Natural killer cell (primary cell): Measurements from ENCODE around the gene KIF18A. TPM values are rescaled to one million over a fixed set of nuclear protein-coding genes. Genes with fewer than 3 reads are reported as not detected.

Source experiments
- ATAC-seq, 3 donors: fragments of 150-1000 bp in 2 of 3; fragments of 200-7000 bp in 1 of 3; cut with Tn5 transposase; 1 replicate in 1 of 3; 2 replicates in 2 of 3; pipeline ENCODE4 v1.10.0; 2021; ENCODE audit warnings: mild to moderate bottlenecking in 2 of 3, moderate library complexity in 2 of 3
- DNase-seq, 2 donors: peaks; one replicate each; pipeline versions ENCODE4 v3.0.0 to v3.0.0-alpha.2; 2013 to 2021; ENCODE audit warnings: mixed read lengths in 1 of 2
- H3K27ac ChIP-seq: one replicate; pipeline ENCODE4 v1.5.1; 2013; ENCODE audit warnings: mild to moderate bottlenecking, low read length
- H3K27me3 ChIP-seq: one replicate; pipeline ENCODE4 v1.6.1; 2013; ENCODE audit warnings: low read length; ENCODE audit not compliant: control insufficient read depth, insufficient read depth
- H3K36me3 ChIP-seq: one replicate; pipeline ENCODE4 v1.6.1; 2013; ENCODE audit warnings: low read length; ENCODE audit not compliant: control insufficient read depth, insufficient read depth
- H3K4me1 ChIP-seq: one replicate; pipeline ENCODE4 v1.6.1; 2013; ENCODE audit warnings: low read length; ENCODE audit not compliant: control insufficient read depth, insufficient read depth
- H3K4me3 ChIP-seq: one replicate; pipeline ENCODE4 v1.5.1; 2013; ENCODE audit warnings: low read length
- H3K9me3 ChIP-seq: one replicate; pipeline ENCODE4 v1.6.1; 2013; ENCODE audit warnings: low read length; ENCODE audit not compliant: control insufficient read depth, insufficient read depth
- H3K27ac Mint-ChIP-seq, 2 donors: one replicate each; pipeline ENCODE4 v1.8.0; 2022; ENCODE audit warnings: mild to moderate bottlenecking in 2 of 2, mixed read lengths in 2 of 2, moderate library complexity in 1 of 2
- H3K27me3 Mint-ChIP-seq, 2 donors: one replicate each; pipeline ENCODE4 v1.8.0; 2022; ENCODE audit warnings: low read depth in 2 of 2, mixed read lengths in 2 of 2
- H3K36me3 Mint-ChIP-seq: one replicate; pipeline ENCODE4 v1.8.0; 2022; ENCODE audit warnings: mixed read lengths
- H3K4me1 Mint-ChIP-seq, 2 donors: one replicate each; pipeline ENCODE4 v1.8.0; 2022; ENCODE audit warnings: mixed read lengths in 2 of 2
- H3K4me3 Mint-ChIP-seq: one replicate; pipeline ENCODE4 v1.8.0; 2022; ENCODE audit warnings: mild to moderate bottlenecking, moderate library complexity, mixed read lengths
- H3K9me3 Mint-ChIP-seq, 2 donors: one replicate each; pipeline ENCODE4 v1.8.0; 2022; ENCODE audit warnings: mixed read lengths in 2 of 2
- WGBS: methylation state at CpG from one replicate; pipeline ENCODE4 v1.1.7; 2013; ENCODE audit warnings: missing lambda C conversion rate; ENCODE audit not compliant: insufficient coverage; 5-methylcytosine and 5-hydroxymethylcytosine counted together
- intact Hi-C: fragments of 100-400 bp; cut with micrococcal nuclease; formaldehyde crosslinking; loops from one replicate; pipeline ENCODE4 v1.14.2; 2022
- total RNA-seq, 4 donors: library from RNA; stranded (reverse); fragments of 120-200 nt in 1 of 4; gene quantifications; one replicate each; pipeline versions ENCODE4 v1.2.3 to v1.2.4, GENCODE V29; 2013 to 2022
- TF ChIP-seq, protein P1 (sequence below): fragments of 200-600 bp; IDR thresholded peaks from one replicate; pipeline ENCODE4 v1.8.0; 2022; ENCODE audit warnings: antibody characterized with exemption

Gene KIF18A
- total RNA-seq, 3 donors from 2014 or later (not counting 1 experiment from before 2014, with no cell fraction given): 3.7 to 6.9 (median 5.5) TPM

DNA sequence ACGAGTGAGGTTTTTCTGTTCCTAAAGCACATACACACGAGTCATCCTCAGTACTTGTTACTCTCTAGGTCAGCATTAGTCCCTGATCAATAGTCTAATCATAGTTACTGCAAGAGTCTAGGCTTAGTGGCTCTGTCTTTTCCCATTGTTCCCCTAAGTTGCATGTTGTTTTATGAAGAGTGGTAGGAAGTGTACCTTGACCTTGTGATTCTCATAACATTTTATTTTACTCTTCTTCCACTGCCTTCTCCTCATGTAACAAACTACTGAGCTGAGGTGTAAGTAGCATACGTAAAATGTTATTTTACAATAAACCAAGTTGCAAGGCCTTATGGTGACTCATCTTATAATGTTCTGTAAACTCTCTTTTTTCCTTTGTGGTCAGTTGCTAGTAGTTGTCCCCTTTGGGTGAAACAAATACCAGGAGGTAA lies 15.2 kb upstream of the KIF18A start:
- H3K9me3 ChIP-seq: no peaks in the 10 kb centered on the region
- H3K4me3 ChIP-seq: no peak overlapping the region
- Mint-ChIP-seq H3K27ac (no peak overlapping the region), H3K4me3 (no peak overlapping the region), H3K36me3 (no peaks in the 10 kb centered on the region), H3K27me3 (no peaks in the 10 kb centered on the region), H3K9me3 (no peaks in the 10 kb centered on the region), H3K4me1 (peaks cover 0 to 4% of the 10 kb centered on the region in 2 donors)
- TF ChIP-seq, protein P1, sequence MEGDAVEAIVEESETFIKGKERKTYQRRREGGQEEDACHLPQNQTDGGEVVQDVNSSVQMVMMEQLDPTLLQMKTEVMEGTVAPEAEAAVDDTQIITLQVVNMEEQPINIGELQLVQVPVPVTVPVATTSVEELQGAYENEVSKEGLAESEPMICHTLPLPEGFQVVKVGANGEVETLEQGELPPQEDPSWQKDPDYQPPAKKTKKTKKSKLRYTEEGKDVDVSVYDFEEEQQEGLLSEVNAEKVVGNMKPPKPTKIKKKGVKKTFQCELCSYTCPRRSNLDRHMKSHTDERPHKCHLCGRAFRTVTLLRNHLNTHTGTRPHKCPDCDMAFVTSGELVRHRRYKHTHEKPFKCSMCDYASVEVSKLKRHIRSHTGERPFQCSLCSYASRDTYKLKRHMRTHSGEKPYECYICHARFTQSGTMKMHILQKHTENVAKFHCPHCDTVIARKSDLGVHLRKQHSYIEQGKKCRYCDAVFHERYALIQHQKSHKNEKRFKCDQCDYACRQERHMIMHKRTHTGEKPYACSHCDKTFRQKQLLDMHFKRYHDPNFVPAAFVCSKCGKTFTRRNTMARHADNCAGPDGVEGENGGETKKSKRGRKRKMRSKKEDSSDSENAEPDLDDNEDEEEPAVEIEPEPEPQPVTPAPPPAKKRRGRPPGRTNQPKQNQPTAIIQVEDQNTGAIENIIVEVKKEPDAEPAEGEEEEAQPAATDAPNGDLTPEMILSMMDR: no peak
- WGBS: 100% methylated on average over 1 of the region's 3 CpGs
- ATAC-seq: no peak
- intact Hi-C loops: no loop called here
- no peaks in the 10 kb centered on the region for H3K4me1 ChIP-seq
- no peaks in the 10 kb centered on the region for H3K36me3 ChIP-seq
- no peak overlapping the region for H3K27ac ChIP-seq
- no peaks in the 10 kb centered on the region for H3K27me3 ChIP-seq
- DNase-seq: no peak

DNA sequence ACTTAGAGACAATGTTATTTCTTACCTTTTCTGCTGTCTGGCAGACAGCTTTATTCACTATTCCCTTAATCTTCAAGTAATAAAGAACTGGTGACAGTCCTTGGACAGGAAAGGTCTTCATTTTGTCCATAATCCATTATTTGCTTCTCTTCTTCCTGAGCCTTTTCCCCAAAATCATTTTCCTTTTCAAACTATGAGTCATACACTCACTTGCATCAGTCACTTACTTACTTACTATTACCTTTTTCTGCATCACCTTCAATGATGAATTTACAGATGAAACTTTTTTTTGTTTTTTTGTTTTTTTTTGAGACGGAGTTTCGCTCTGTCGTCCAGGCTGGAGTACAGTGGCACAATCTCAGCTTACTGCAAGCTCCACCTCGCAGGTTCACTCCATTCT lies 9.8 kb upstream of the KIF18A start:
- Mint-ChIP-seq H3K4me3 (no peak overlapping the region), H3K4me1 (peaks cover 0 to under 1% of the 10 kb centered on the region in 2 donors), H3K27ac (no peak overlapping the region), H3K27me3 (no peaks in the 10 kb centered on the region), H3K36me3 (no peaks in the 10 kb centered on the region), H3K9me3 (no peaks in the 10 kb centered on the region)
- H3K4me1 ChIP-seq: no peaks in the 10 kb centered on the region
- ATAC-seq (no peak), DNase-seq (no peak)
- no peaks in the 10 kb centered on the region for H3K9me3 ChIP-seq
- intact Hi-C loops: no loop called here
- H3K36me3 ChIP-seq: peaks cover 8% of the 10 kb centered on the region
- no peak overlapping the region for H3K27ac ChIP-seq
- H3K27me3 ChIP-seq: no peaks in the 10 kb centered on the region
- no peak overlapping the region for H3K4me3 ChIP-seq
- TF ChIP-seq, protein P1: no peak
- 99% methylated on average over 4 of the region's 4 CpGs for WGBS

DNA sequence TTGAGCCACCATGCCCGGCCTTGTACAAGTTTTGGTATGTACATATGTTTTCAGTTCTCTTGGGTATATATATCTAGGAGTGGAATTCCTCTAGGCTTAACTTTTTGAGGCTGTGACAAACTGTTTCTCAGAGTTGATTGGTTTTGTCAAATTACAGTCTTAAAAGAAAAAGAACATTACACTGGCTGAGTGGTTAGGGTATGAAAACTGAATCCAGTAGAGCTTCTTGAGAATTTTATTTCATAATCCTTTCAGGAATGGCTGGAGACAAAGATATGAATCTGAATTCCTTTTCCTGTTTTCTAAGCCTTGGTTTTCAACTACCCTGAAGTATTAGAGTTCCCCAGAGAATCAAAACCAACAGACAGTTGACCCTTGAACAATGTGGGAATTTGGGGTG lies 6.8 kb upstream of the KIF18A start:
- DNase-seq (no peak), ATAC-seq (no peak)
- intact Hi-C loops: no loop called here
- Mint-ChIP-seq H3K27me3 (no peaks in the 10 kb centered on the region), H3K4me1 (peaks cover 27 to 28% of the 10 kb centered on the region in 2 donors), H3K27ac (no peak overlapping the region), H3K9me3 (no peaks in the 10 kb centered on the region), H3K36me3 (no peaks in the 10 kb centered on the region), H3K4me3 (no peak overlapping the region)
- Histone ChIP-seq H3K9me3 (no peaks in the 10 kb centered on the region), H3K4me3 (no peak overlapping the region), H3K27ac (no peak overlapping the region), H3K27me3 (no peaks in the 10 kb centered on the region), H3K4me1 (peaks cover 8% of the 10 kb centered on the region), H3K36me3 (peaks cover 8% of the 10 kb centered on the region)
- TF ChIP-seq, protein P1: no peak
- 95% methylated on average over 1 of the region's 1 CpG for WGBS

DNA sequence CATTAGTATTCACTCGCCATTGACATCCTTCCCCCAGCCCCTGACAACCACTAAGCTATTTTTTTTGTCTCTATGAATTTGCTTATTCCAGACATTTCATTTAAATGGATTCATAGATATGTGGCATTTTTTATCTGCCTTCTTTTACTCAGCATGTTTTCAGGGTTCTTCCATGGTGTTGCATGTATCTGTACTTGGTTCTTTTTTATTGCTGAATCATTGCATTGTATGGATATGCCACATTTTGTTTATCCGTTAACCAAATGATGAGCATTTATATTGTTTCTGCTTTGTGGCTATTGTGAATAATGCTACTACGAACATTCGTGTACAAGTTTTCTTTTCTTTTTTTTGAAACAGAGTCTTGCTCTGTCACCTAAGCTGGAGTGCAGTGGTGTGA lies 6.2 kb upstream of the KIF18A start:
- H3K9me3 ChIP-seq: no peaks in the 10 kb centered on the region
- no peak for DNase-seq
- Mint-ChIP-seq H3K27ac (no peak overlapping the region), H3K9me3 (no peaks in the 10 kb centered on the region), H3K4me1 (peaks cover 33 to 34% of the 10 kb centered on the region in 2 donors), H3K4me3 (no peak overlapping the region), H3K36me3 (no peaks in the 10 kb centered on the region), H3K27me3 (no peaks in the 10 kb centered on the region)
- no peak overlapping the region for H3K27ac ChIP-seq
- peaks cover 8% of the 10 kb centered on the region for H3K4me1 ChIP-seq
- TF ChIP-seq, protein P1: no peak
- WGBS: 98% methylated on average over 3 of the region's 4 CpGs
- H3K27me3 ChIP-seq: no peaks in the 10 kb centered on the region
- ATAC-seq: no peak
- H3K36me3 ChIP-seq: peaks cover 8% of the 10 kb centered on the region
- no peak overlapping the region for H3K4me3 ChIP-seq
- intact Hi-C loops: no loop called here
